SK-N-DZ (cell line): ENCODE results near the gene DDX55.

ENCODE experiments used
- DNase-seq: peaks from one replicate; pipeline ENCODE4 v3.0.0-alpha.2; 2015; ENCODE audit warnings: low spot score

The DDX55 gene

DNA sequence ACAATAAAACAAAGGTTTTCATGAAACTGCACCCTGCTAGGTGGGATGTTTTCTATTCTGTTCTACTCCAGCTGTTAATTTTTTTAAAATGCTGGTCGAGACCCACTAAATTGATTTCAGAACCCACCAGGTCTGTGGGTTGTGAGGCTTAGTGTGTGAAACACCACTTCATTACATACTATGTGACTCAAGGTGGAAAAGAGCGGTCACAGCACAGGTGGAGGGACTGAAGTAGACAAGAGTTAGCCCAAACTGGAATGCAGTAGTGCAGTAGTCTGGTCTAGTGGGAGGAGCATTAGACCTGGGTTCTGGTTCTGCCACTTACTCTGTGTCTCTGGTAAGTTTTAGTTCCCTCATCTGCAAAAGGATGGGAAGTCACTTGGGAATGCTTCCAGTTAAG lies 12.2 kb downstream of the DDX55 start:
- DNase-seq = no peak

GRCh38 chr12:123614531-123614930 lies 12.6 kb downstream of the DDX55 start:
- no peak for DNase-seq

GRCh38 chr12:123617144-123617543 lies 15.2 kb downstream of the DDX55 start:
- no peak for DNase-seq

DNA sequence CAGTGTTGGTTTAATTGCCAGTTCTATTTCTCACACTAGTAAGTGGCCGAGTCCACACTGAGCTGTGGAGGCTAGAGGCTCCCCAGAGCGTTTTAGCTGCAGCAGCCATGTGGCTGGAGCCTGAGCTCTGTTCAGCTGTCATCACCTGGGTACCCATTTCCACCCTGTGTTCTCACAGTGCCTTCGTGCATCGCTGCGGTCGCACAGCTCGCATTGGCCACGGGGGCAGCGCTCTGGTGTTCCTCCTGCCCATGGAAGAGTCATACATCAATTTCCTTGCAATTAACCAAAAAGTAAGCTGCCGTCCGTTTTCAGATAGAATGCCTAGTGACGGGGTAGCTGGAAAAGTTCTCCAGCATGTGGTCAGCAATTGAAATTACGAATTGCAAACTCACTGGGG lies 15.7 kb downstream of the DDX55 start:
- DNase-seq = no peak

DNA sequence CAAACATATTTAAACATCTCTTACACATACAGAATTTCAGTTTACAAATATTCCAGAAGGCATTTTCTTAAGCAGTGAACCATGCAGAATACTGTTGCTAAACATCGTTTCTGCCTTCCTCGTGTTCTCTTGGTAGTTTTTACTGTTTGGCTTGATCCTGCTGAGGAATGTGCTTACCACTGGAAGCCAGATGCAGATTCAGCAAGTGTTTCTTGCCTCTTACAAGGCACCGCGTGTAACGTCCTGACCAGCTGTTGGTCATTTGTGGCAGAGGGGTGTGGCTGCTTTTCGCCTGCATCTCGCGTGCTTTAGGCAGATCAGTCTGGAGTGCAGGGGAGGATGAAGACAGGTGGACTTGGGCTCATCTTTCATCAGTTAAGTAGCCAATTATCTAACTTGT lies 19.2 kb downstream of the DDX55 start:
- no peak for DNase-seq

GRCh38 chr12:123621619-123622530 lies 20.0 kb downstream of the DDX55 start:
- DNase-seq = no peak

- DNase-seq = peak; percentile 99
Observed at GRCh38 chr12:123633379-123634141, 31.7 kb downstream of the DDX55 start, which contains the start of the genes EIF2B1 and GTF2H3. Gene EIF2B1, minus strand, starts transcription at chr12:123633686. Its CDS starts 129 bp downstream, at chr12:123633557. Gene GTF2H3, plus strand, starts transcription at chr12:123633829. Its CDS starts 31 bp downstream, at chr12:123633860.

DNA sequence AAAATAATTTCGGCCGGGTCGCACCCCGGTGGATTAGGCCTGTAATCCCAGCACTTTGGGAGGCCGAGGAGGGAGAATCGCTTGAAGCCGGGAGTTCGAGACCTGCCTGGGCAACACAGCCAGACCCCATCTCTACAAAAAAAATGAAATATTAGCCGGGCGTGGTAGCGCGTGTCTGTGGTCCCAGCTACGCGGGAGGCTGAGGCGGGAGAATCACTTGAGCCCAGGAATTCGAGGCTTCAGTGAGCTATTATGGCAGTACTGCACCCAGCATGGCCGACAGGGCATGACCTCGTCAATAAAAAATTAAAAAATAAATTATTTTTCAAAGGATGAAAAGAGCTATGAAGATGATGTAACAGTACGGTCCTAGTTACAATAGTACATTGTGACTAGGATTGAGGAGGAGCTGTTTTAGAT lies 32.3 kb downstream of the DDX55 start:
- no peak for DNase-seq

DNA sequence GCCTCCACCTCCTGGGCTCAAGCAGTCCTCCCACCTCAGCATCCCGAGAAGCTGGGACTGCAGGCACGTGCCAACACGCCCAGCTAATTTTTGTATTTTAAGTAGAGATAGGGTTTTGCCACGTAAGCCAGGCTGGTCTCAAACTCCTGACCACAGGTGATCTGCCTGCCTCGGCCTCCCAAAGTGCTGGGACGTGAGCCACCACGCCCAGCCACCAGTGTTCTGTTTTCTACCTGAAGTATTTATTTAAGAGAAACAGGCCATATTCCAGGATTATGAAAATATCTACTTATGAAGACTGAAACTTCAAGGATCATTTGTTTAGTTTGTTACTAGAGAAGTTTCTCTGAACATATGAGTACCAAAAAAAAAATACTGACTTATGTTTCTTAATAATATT lies 42.0 kb downstream of the DDX55 start:
- DNase-seq = no peak

- no peak for DNase-seq
Observed at GRCh38 chr12:123645380-123645779, 43.5 kb downstream of the DDX55 start.

DNA sequence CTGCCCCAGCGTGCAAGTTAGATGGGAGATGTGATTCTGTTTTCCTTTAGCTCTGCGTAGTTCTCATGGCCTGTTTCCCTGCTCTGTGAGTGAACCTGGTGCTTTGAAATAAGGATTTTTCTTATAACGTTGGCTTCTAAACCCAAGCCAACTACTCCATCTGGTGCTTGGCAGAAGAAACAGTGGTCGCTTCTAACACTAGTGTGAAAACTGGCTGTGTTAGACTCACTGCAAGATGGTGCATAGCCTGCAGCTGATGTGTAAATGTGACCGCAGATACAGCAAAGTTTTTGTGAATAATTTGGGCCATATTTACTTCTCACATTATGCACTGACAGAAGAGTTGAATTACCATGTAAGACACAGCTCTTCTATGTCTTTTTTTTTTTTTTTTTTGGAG lies 44.0 kb downstream of the DDX55 start:
- DNase-seq = no peak

- DNase-seq = no peak
Observed at GRCh38 chr12:123648401-123648800, 46.5 kb downstream of the DDX55 start.

- DNase-seq = no peak
Observed at GRCh38 chr12:123654129-123654701, 52.3 kb downstream of the DDX55 start.

DNA sequence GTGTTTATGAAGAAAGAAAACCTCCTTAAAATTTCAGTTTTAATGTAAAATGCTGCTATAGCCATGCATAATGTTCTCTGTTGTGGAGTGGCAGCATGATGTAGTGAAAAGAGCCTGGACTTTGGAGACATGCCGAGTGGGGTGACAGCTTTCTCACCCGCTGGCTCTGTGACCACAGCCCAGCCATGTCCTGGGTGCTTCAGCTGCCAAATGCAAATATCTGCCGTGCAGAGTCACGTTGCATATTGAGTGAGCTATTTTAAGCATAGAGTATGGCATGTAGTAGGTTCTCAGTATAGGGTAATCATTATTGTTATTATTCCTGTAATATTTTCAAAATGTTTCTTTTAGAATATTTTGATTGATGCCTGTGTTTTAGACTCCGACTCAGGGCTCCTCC lies 53.5 kb downstream of the DDX55 start:
- DNase-seq = no peak

- DNase-seq = no peak
Observed at GRCh38 chr12:123656392-123656791, 54.5 kb downstream of the DDX55 start.

GRCh38 chr12:123657211-123657610 lies 55.3 kb downstream of the DDX55 start:
- no peak for DNase-seq

DNA sequence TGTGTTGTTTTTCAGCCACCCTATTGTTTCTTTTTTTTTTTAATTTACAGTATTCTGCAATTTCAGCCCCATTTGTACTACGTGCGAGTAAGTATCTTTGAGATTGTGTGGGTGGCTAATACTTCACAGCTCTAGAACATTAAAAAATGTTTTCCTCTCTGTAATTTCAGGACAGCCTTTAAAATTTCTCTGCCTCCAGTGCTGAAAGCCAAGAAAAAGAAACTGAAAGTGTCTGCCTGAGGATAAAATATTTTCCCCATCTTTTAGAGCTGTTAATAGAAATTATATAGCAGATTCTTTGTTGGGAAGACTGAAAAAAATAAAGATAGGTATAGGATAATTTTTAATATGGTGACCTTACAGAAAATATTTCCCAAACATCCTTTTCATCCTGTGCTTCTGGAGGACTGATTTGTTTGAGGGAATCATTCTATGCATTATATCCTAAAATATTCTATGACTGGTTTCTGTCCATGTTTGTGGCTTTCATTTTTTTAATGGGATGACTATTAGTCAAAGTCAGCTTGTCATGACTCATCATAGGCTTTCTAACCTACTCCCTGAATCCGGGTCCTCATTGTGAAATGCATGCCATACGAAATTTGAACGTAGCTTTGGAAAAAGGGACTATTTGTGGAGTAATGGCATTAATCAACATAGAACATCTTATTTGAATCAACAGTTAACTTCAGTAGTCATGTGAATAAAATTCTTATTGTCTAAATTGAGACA lies 58.3 kb downstream of the DDX55 start:
- DNase-seq = no peak

DNA sequence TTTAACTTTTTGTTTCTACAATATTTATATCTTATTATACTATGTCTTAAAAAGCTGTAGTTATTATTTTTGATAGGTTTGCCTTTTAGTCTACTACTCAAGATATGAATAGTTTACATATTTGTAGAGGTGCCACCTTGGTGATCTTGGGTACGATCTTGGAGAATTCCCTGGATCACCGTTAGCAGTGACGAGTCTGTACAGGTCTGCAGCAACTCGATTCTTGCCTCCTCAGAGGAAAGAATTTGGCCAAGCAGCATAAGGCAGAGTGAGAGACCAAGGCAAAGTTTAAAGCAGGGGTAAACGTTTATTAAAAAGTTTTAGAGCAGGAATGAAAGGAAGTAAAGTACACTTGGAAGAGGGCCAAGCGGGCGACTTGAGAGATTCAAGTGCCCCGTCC lies 65.9 kb downstream of the DDX55 start:
- DNase-seq = no peak
